Spleen (tissue), 11 donors: ENCODE data around the gene ANKRD22. TPM values are rescaled to one million over a fixed set of nuclear protein-coding genes. Genes with fewer than 3 reads are reported as not detected.

ENCODE experiments used
- DNase-seq: peaks from one replicate; pipeline ENCODE4 v3.0.0-alpha.2; 2020
- H3K27ac ChIP-seq, 8 donors: fragments of 200-600 bp; sonication (generic) in 7 of 8; 1 replicate in 4 of 8; 2 replicates in 4 of 8; pipeline versions ENCODE4 v1.5.0 to v1.8.0; 2016 to 2021; ENCODE audit warnings: inconsistent platforms in 4 of 8, mild to moderate bottlenecking in 4 of 8, moderate library complexity in 1 of 8
- H3K27me3 ChIP-seq, 7 donors: fragments of 200-600 bp; sonication (generic) in 6 of 7; replicated peaks in 1 of 7; 1 replicate in 4 of 7; 2 replicates in 3 of 7; pipeline versions ENCODE4 v1.5.0 to v1.8.0; 2016 to 2021; ENCODE audit warnings: inconsistent platforms in 3 of 7, mild to moderate bottlenecking in 1 of 7
- H3K36me3 ChIP-seq, 6 donors: fragments of 200-600 bp; sonication (generic) in 5 of 6; 1 replicate in 4 of 6; 2 replicates in 2 of 6; pipeline versions ENCODE4 v1.5.0 to v1.8.0; 2016 to 2021; ENCODE audit warnings: inconsistent platforms in 2 of 6
- H3K4me1 ChIP-seq, 6 donors: fragments of 200-600 bp; sonication (generic) in 5 of 6; 1 replicate in 3 of 6; 2 replicates in 3 of 6; pipeline versions ENCODE4 v1.5.0 to v1.8.0; 2016 to 2021; ENCODE audit warnings: inconsistent platforms in 3 of 6
- H3K4me3 ChIP-seq, 8 donors: fragments of 200-600 bp; sonication (generic) in 7 of 8; 1 replicate in 4 of 8; 2 replicates in 4 of 8; pipeline versions ENCODE4 v1.5.0 to v1.8.0; 2016 to 2021; ENCODE audit warnings: inconsistent platforms in 4 of 8, mild to moderate bottlenecking in 4 of 8, moderate library complexity in 2 of 8
- H3K9me3 ChIP-seq, 8 donors: fragments of 200-600 bp; sonication (generic) in 7 of 8; 1 replicate in 4 of 8; 2 replicates in 4 of 8; pipeline versions ENCODE4 v1.5.0 to v1.8.0; 2016 to 2021; ENCODE audit warnings: inconsistent platforms in 4 of 8
- CTCF ChIP-seq, 11 experiments: fragments of 200-600 bp in 7 of 11; fragments of 450-650 bp in 4 of 11; sonication (generic) in 4 of 11; IDR thresholded peaks in 8 of 11; conservative IDR thresholded peaks in 3 of 11; 1 replicate in 7 of 11; 2 replicates in 4 of 11; pipeline versions ENCODE4 v1.4.0 to v1.8.0; 2016 to 2021; ENCODE audit warnings: antibody characterized with exemption in 11 of 11, inconsistent platforms in 4 of 11, mild to moderate bottlenecking in 1 of 11
- POLR2A ChIP-seq, 3 donors: fragments of 450-650 bp; IDR thresholded peaks; one replicate each; pipeline ENCODE4 v1.5.1; 2017; ENCODE audit warnings: antibody characterized with exemption in 3 of 3, mild to moderate bottlenecking in 1 of 3
- POLR2AphosphoS5 ChIP-seq, 3 donors: sonication (generic); formaldehyde crosslinking; IDR thresholded peaks; one replicate each; pipeline ENCODE4 v1.5.1; 2017; ENCODE audit warnings: antibody characterized with exemption in 3 of 3
- WGBS, 5 donors: extraction: QIAGEN DNeasy Blood & Tissue Kit in 3 of 5; methylation state at CpG; one replicate each; pipeline versions ENCODE4 v1.1.5 to v1.1.7; 2013 to 2018; 5-methylcytosine and 5-hydroxymethylcytosine counted together
- intact Hi-C: fragments of 100-400 bp; cut with DNase I; formaldehyde crosslinking; loops from one replicate; pipeline ENCODE4 v1.15.0; 2023; ENCODE audit warnings: low total_unique reads
- polyA plus RNA-seq, 3 donors: library from polyadenylated mRNA; stranded (reverse); fragments of 200-250 nt; gene quantifications; one replicate each; pipeline ENCODE4 v1.2.1, GENCODE V29; 2013
- total RNA-seq, 7 donors: library from RNA; depleted of rRNA in 3 of 7; stranded (reverse); fragments of >200 nt in 3 of 7; fragmentation: NEBNext Ultra II Directional in 4 of 7; extraction: Animal tissue kit (Norgen Biotek cat#: 25700) in 4 of 7; gene quantifications; one replicate each; pipeline versions ENCODE4 v1.1.0 to v1.2.1, GENCODE V29; 2016 to 2021
- donor health status: healthy with polysubstance abuse.
- donor health status: DM: no; HTN: no; CAD: no; lungs with moderate emphysema.
- donor health status: DM: no; HTN: no; CAD: no.
- donor health status: Bipolar disorder and iron deficiency.
- donor health status: healthy.
- donor health status: DM: no; HTN: no; CAD: no.
- donor health status: DM: yes; HTN: yes; CAD: no.

The ANKRD22 gene
- total and polyA plus RNA-seq, 10 donors, result 2.2 to 11.5 (median 7.0) TPM

GRCh38 chr10:88831709-88832108, 19.9 kb downstream of the ANKRD22 start:
- peak overlapping the region in 4 of 8 donors; percentile 7 to 35 (median 18) for H3K27ac ChIP-seq
- no peak overlapping the region for H3K4me3 ChIP-seq
- TF ChIP-seq POLR2A (IDR thresholded peaks at IDR 0.05) (no peak), CTCF (IDR thresholded peaks at IDR 0.05 in 8 of 11, conservative IDR thresholded peaks at IDR 0.05 in 3 of 11) (no peak)
- H3K9me3 ChIP-seq, result no peaks in the 10 kb centered on the region
- peaks cover 0 to 43% (median 0%) of the 10 kb centered on the region in 6 donors for H3K36me3 ChIP-seq
- DNase-seq, result no peak
- no peaks in the 10 kb centered on the region for H3K27me3 ChIP-seq
- H3K4me1 ChIP-seq, result peaks cover 0 to 65% (median 22%) of the 10 kb centered on the region in 6 donors
- 61 to 74% (median 67%) methylated on average over 8 of the region's 8 CpGs for WGBS, 5 donors
- intact Hi-C loops, result no loop called here

- H3K4me3 ChIP-seq, result no peak overlapping the region
- no peaks in the 10 kb centered on the region for H3K27me3 ChIP-seq
- peaks cover 0 to 52% (median 0%) of the 10 kb centered on the region in 6 donors for H3K36me3 ChIP-seq
- 72 to 80% (median 74%) methylated on average over 9 of the region's 9 CpGs for WGBS, 5 donors
- TF ChIP-seq CTCF (IDR thresholded peaks at IDR 0.05 in 8 of 11, conservative IDR thresholded peaks at IDR 0.05 in 3 of 11) (no peak), POLR2AphosphoS5 (IDR thresholded peaks at IDR 0.05) (no peak), POLR2A (IDR thresholded peaks at IDR 0.05) (no peak)
- H3K9me3 ChIP-seq, result no peaks in the 10 kb centered on the region
- H3K27ac ChIP-seq, result peak overlapping the region in 1 of 8 donors; percentile 35
- intact Hi-C loops, result no loop called here
- H3K4me1 ChIP-seq, result peaks cover 0 to 65% (median 25%) of the 10 kb centered on the region in 6 donors
- no peak for DNase-seq
These were observed 20.9 kb downstream of the ANKRD22 start for GRCh38 chr10:88830643-88831268.

- Histone ChIP-seq H3K4me1 (peaks cover 0 to 56% (median 12%) of the 10 kb centered on the region in 6 donors), H3K4me3 (no peak overlapping the region), H3K27ac (no peak overlapping the region), H3K36me3 (peaks cover 0 to 68% (median 0%) of the 10 kb centered on the region in 6 donors), H3K27me3 (no peaks in the 10 kb centered on the region), H3K9me3 (no peaks in the 10 kb centered on the region)
- DNase-seq, result no peak
- intact Hi-C loops, result no loop called here
- 49 to 80% (median 75%) methylated on average over 1 of the region's 1 CpG for WGBS, 5 donors
- TF ChIP-seq POLR2AphosphoS5 (IDR thresholded peaks at IDR 0.05) (no peak), CTCF (IDR thresholded peaks at IDR 0.05 in 8 of 11, conservative IDR thresholded peaks at IDR 0.05 in 3 of 11) (no peak), POLR2A (IDR thresholded peaks at IDR 0.05) (no peak)
These were observed 23.3 kb downstream of the ANKRD22 start for GRCh38 chr10:88828310-88828709.

GRCh38 chr10:88827671-88828070, 24.0 kb downstream of the ANKRD22 start:
- no peaks in the 10 kb centered on the region for H3K27me3 ChIP-seq
- no peaks in the 10 kb centered on the region for H3K9me3 ChIP-seq
- 83 to 94% (median 90%) methylated on average over 2 of the region's 2 CpGs for WGBS, 5 donors
- intact Hi-C loops, result no loop called here
- H3K4me1 ChIP-seq, result peaks cover 0 to 50% (median 12%) of the 10 kb centered on the region in 6 donors
- peaks cover 0 to 74% (median 0%) of the 10 kb centered on the region in 6 donors for H3K36me3 ChIP-seq
- DNase-seq, result no peak
- H3K27ac ChIP-seq, result no peak overlapping the region
- TF ChIP-seq POLR2AphosphoS5 (IDR thresholded peaks at IDR 0.05), result no peak
- TF ChIP-seq CTCF (IDR thresholded peaks at IDR 0.05 in 8 of 11, conservative IDR thresholded peaks at IDR 0.05 in 3 of 11), result no peak
- no peak for TF ChIP-seq POLR2A (IDR thresholded peaks at IDR 0.05)
- H3K4me3 ChIP-seq, result no peak overlapping the region
